ENCODE measurements around the gene MS4A2.

Gene MS4A2

DNA sequence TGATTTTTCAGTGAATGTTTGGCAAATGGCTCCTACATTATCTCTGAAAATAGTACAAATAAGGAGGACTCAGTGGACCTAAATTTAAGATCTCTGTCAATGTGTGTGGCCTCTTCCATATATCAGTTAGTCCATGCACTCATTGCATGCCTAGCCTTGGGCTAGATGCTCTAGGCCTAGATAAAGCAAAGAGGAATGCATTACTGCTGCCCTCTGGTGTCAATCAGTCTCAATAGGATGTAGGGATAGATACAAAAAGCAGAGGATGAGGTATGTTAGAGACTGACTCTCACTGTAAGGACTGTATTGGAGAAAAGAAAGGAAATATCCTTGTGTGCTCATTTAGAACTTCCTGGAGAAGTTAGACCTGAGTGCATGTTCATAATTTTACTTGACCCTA lies 42.0 kb downstream of the MS4A2 start:
- no peaks in the 10 kb centered on the region for H4K20me1 ChIP-seq (ENCODE audit: low read depth, low read length)
- no peaks in the 10 kb centered on the region for H3K36me3 ChIP-seq (ENCODE audit: low read length)
- no peaks in the 10 kb centered on the region for H3K9me3 ChIP-seq (ENCODE audit: insufficient read depth, low read length)
- no peaks in the 10 kb centered on the region for H3F3A ChIP-seq (ENCODE audit: insufficient read depth)
- no peak overlapping the region for H2AFZ ChIP-seq (ENCODE audit: low read depth, low read length, severe bottlenecking)
- no peak for TF ChIP-seq EZH2phosphoT487 (conservative IDR thresholded peaks at IDR 0.05; ENCODE audit: low read length)
- TF ChIP-seq, protein P1, sequence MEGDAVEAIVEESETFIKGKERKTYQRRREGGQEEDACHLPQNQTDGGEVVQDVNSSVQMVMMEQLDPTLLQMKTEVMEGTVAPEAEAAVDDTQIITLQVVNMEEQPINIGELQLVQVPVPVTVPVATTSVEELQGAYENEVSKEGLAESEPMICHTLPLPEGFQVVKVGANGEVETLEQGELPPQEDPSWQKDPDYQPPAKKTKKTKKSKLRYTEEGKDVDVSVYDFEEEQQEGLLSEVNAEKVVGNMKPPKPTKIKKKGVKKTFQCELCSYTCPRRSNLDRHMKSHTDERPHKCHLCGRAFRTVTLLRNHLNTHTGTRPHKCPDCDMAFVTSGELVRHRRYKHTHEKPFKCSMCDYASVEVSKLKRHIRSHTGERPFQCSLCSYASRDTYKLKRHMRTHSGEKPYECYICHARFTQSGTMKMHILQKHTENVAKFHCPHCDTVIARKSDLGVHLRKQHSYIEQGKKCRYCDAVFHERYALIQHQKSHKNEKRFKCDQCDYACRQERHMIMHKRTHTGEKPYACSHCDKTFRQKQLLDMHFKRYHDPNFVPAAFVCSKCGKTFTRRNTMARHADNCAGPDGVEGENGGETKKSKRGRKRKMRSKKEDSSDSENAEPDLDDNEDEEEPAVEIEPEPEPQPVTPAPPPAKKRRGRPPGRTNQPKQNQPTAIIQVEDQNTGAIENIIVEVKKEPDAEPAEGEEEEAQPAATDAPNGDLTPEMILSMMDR (IDR thresholded peaks at IDR 0.05; ENCODE audit: insufficient read depth, low read length, poor library complexity, severe bottlenecking): no peak
- H3K27ac ChIP-seq (ENCODE audit: low read depth, low read length): no peak overlapping the region
- no peak overlapping the region for H3K9ac ChIP-seq (ENCODE audit: low read length)
- no peak overlapping the region for H3K4me2 ChIP-seq (ENCODE audit: low read depth, low read length, poor library complexity, severe bottlenecking)
- no peaks in the 10 kb centered on the region for H3K9me2 ChIP-seq (replicated peaks; ENCODE audit: insufficient read depth, low read length)
- no peaks in the 10 kb centered on the region for H3K79me2 ChIP-seq (ENCODE audit: insufficient read depth, low read length)
- no peaks in the 10 kb centered on the region for H3K27me3 ChIP-seq (ENCODE audit: low read length)
- no peak overlapping the region for H3K4me3 ChIP-seq (ENCODE audit: insufficient read depth, low read length, poor library complexity, severe bottlenecking)

- Histone ChIP-seq H3K27me3 (ENCODE audit: low read length) (no peaks in the 10 kb centered on the region), H3F3A (ENCODE audit: insufficient read depth) (no peaks in the 10 kb centered on the region), H3K36me3 (ENCODE audit: low read length) (no peaks in the 10 kb centered on the region), H3K9me3 (ENCODE audit: insufficient read depth, low read length) (no peaks in the 10 kb centered on the region), H3K4me2 (ENCODE audit: low read depth, low read length, poor library complexity, severe bottlenecking) (no peak overlapping the region), H3K79me2 (ENCODE audit: insufficient read depth, low read length) (no peaks in the 10 kb centered on the region), H4K20me1 (ENCODE audit: low read depth, low read length) (no peaks in the 10 kb centered on the region), H3K4me3 (ENCODE audit: insufficient read depth, low read length, poor library complexity, severe bottlenecking) (no peak overlapping the region), H3K9me2 (replicated peaks; ENCODE audit: insufficient read depth, low read length) (no peaks in the 10 kb centered on the region; the same call in 1 of the 2 replicates), H2AFZ (ENCODE audit: low read depth, low read length, severe bottlenecking) (no peak overlapping the region), H3K9ac (ENCODE audit: low read length) (no peak overlapping the region), H3K27ac (ENCODE audit: low read depth, low read length) (no peak overlapping the region)
- no peak for TF ChIP-seq EZH2phosphoT487 (conservative IDR thresholded peaks at IDR 0.05; ENCODE audit: low read length)
- TF ChIP-seq, protein P1 (IDR thresholded peaks at IDR 0.05; ENCODE audit: insufficient read depth, low read length, poor library complexity, severe bottlenecking): no peak
Measured at GRCh38 chr11:60131912-60132311, 43.4 kb downstream of the MS4A2 start.

DNA sequence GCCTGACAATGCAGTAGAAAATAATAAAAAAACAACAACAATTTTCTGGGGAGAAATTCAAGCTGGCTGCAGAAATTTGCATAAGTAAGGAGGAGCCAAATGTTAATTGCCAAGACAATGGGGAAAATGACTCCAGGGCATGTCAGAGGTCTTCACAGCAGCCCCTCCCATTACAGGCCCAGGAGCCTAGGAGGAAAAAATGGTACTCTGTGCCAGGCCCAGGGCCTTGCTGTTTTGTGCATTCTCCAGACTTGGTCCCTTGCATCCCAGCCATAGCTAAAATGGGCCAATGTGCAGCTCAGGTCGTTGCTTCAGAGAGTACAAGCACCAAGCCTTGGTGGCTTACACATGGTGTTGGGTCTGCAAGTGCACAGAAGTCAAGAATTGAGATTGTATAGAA lies 45.5 kb downstream of the MS4A2 start:
- Histone ChIP-seq H3K27ac (ENCODE audit: low read depth, low read length) (no peak overlapping the region), H4K20me1 (ENCODE audit: low read depth, low read length) (no peaks in the 10 kb centered on the region), H3K27me3 (ENCODE audit: low read length) (no peaks in the 10 kb centered on the region), H3K9me2 (replicated peaks; ENCODE audit: insufficient read depth, low read length) (no peaks in the 10 kb centered on the region; the same call in 1 of the 2 replicates), H3K9me3 (ENCODE audit: insufficient read depth, low read length) (no peaks in the 10 kb centered on the region), H3K79me2 (ENCODE audit: insufficient read depth, low read length) (no peaks in the 10 kb centered on the region), H3K9ac (ENCODE audit: low read length) (no peak overlapping the region), H3K36me3 (ENCODE audit: low read length) (no peaks in the 10 kb centered on the region), H3F3A (ENCODE audit: insufficient read depth) (no peaks in the 10 kb centered on the region), H2AFZ (ENCODE audit: low read depth, low read length, severe bottlenecking) (no peak overlapping the region), H3K4me2 (ENCODE audit: low read depth, low read length, poor library complexity, severe bottlenecking) (no peak overlapping the region), H3K4me3 (ENCODE audit: insufficient read depth, low read length, poor library complexity, severe bottlenecking) (no peak overlapping the region)
- TF ChIP-seq, protein P1 (IDR thresholded peaks at IDR 0.05; ENCODE audit: insufficient read depth, low read length, poor library complexity, severe bottlenecking): no peak
- no peak for TF ChIP-seq EZH2phosphoT487 (conservative IDR thresholded peaks at IDR 0.05; ENCODE audit: low read length)
